ENCODE data around the gene ELOVL1. TPM values are rescaled to one million over a fixed set of nuclear protein-coding genes. Genes with fewer than 3 reads are reported as not detected.
"Not testable (repeated sequence)": the region's sequence is repeated elsewhere in the genome, so short reads cannot be mapped to it uniquely, and the experiment has no call there.

ELOVL1 gene
- 10 to 100 TPM; 81.2 to 84.7 TPM for total RNA-seq

- ChIA-PET CTCF (interaction anchor here (1.0 to 1.9 kb wide), 4 partner anchors 10 to 86 kb away, joined by 4 to 11 read pairs (median 5); partner anchors contain the start of genes CDC20, HYI, MED8 and SZT2), POLR2A (interaction anchor here (0.6 to 2.8 kb wide), 9 partner anchors 9 to 282 kb away, joined by 3 to 16 read pairs (median 4); partner anchors contain the start of genes CDC20, KDM4A, MED8 and SZT2)
These were observed at the start of gene ELOVL1 for GRCh38 chr1:43367904-43368645. Gene ELOVL1, minus strand, starts transcription at chr1:43368011. Its CDS starts 2,402 bp downstream, at chr1:43365609.

DNA sequence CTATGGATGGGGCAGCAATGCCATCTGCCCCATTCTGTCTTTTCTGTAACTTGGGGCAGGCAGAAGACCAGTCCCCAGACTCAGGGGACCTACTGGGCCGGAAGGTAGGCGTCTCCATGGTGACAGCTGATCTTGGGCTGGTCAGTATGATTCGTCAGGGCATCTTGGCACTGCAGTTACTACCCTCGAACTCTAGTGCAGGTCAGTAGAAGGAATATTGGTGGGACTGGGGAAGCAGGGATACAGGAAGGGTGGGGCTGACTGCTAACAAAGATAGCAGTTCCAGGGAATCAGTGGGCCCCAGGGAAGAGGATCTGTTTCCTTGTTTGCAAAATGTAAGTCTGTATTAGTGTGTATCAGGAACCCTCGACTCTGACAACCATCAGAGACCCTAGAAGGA lies 48.1 kb upstream of the ELOVL1 start:
- CTCF ChIA-PET: interaction anchor here (3.0 kb wide), 1 partner anchor 188 kb away, joined by 35 read pairs; no protein-coding TSS in a partner anchor
- POLR2A ChIA-PET: no interaction called here

- ChIA-PET POLR2A (interaction anchor here (0.6 kb wide), 1 partner anchor 294 kb away, joined by 3 read pairs; no protein-coding TSS in a partner anchor), CTCF (interaction anchor here (0.5 to 3.0 kb wide), 9 partner anchors 8 to 347 kb away, joined by 3 to 35 read pairs (median 5); no protein-coding TSS in a partner anchor)
These were observed 46.9 kb upstream of the ELOVL1 start for GRCh38 chr1:43414634-43415223.

DNA sequence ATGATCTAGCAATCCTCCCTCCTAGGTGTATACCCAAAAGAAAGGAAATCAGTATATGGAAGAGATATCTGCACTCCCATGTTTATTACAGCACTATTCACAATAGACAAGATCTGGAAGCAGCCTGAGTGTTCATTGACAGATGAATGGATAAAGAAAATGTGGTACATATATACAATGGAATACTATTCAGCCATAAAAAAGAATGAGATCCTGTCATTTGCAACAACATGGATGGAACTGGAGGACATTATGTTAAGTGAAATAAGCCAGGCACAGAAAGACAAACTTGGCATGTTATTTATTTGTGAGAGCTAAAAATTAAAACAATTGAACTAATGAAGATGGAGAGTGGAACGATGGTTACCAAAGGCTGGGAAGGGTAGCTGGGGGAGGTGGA lies 45.6 kb upstream of the ELOVL1 start:
- CTCF ChIA-PET: interaction anchor here (0.9 to 1.3 kb wide), 2 partner anchors 74 to 186 kb away, joined by 3 to 5 read pairs; no protein-coding TSS in a partner anchor
- POLR2A ChIA-PET: not testable (repeated sequence)

DNA sequence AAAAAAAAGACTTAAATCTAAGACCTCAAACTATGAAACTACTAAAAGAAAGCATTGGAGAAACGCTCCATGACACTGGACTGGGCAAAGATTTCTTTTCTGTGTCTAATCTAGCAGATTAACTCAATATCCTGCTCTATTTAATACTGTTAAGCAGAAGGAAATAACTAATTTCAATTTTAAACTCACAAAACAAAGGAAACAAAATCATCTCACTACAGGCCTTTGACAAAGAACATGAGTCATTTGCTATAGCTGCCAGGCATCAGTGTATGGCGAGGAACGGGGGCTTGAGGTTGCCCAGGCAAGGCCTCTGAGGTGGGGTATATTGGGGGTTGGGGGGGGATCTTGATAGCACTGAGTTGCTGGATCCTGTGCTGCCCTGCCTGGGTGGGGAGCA lies 42.8 kb upstream of the ELOVL1 start:
- ChIA-PET POLR2A (no interaction called here), CTCF (no interaction called here)

- ChIA-PET CTCF (interaction anchor here (1.3 kb wide), 1 partner anchor 9 kb away, joined by 3 read pairs; no protein-coding TSS in a partner anchor), POLR2A (interaction anchor here (0.8 kb wide), 1 partner anchor 48 kb away, joined by 3 read pairs; no protein-coding TSS in a partner anchor)
These were observed 38.0 kb upstream of the ELOVL1 start for GRCh38 chr1:43405876-43406234.

DNA sequence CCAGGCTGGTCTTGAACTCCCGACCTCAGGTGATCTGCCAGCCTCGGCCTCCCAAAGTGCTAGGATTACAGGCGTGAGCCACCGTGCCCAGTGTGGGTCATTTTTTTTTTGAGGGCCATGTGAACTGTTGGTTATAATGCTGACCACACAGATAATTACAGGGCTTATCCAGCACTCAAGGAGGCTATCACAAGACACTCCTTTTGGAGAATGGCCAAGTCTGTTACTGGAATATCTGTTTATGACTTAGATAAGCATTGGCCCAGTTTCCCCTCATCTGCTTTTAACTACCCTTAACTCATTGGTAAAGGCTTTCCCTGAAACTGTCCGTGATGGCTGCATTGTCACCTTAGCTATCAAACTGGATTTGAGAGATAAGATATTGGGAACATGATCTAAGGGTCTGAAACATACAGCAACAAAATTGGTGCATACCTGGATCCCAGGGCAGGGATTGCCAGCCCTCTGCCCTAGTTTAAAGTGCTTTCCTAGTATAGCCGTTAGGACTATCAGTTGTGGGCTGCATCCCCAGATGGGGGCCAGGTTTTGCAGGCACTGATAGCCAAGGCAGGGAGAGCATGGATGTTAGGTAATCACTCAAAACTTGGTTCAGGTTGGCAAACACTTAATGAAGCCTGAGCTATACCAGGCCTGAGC lies 37.5 kb upstream of the ELOVL1 start:
- ChIA-PET POLR2A (no interaction called here), CTCF (no interaction called here)

DNA sequence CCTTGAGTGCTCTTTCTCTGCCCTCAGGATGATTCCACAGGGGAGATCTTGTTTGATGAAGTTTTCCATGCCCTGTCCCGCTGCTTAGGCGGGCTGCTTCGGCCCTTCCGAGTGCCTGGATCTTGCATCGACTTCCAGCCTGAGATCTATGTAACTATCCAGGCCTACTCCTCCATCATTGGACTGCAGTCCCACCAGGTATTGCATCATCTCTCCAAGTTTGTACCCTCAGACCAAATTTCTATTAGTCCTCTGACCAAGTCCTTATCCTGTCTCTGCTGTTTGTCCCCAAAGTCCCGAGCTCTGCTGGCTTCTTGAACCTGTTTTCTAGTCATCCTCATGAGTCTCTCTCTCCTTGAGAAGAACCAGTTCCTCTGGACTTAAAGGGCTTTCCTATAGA lies 36.5 kb upstream of the ELOVL1 start:
- ChIA-PET CTCF (no interaction called here), POLR2A (no interaction called here)

DNA sequence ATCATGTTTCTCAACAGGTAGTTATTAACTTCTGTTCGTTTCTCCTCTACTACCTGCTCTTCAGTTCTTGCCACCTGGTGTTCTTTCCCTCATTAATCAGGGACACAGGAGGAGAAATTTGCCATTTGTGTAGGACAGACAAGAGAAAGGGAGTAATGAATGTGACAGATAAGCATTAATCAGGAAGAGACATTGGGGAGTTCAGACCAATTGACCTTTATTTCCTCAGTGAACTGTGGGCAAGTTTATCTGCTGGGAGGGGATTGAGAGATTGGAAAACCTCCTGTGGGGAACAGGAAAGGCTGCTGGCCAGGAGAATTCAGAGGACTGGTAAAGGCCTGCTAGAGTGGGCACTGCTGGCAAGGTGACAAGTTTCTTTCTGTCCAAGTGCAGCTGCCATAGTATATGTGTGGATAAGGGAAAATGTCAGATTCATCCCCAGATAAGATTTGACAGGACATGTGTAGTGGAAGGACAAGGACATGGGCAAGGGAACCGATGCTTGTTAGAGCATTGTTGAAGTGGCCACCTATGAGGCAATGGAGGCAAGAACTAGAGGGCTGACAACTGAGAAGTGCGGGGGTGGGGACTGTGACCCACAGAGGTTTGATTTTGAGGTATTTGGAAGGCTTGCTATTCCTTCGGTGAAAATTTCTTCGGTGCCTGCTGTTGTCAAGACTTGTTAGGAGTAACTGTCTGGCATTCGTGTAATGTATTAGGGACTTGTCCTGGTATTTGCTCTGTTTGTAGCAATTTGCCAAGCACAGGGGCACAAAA lies 34.5 kb upstream of the ELOVL1 start:
- CTCF ChIA-PET: no interaction called here
- POLR2A ChIA-PET: no interaction called here

DNA sequence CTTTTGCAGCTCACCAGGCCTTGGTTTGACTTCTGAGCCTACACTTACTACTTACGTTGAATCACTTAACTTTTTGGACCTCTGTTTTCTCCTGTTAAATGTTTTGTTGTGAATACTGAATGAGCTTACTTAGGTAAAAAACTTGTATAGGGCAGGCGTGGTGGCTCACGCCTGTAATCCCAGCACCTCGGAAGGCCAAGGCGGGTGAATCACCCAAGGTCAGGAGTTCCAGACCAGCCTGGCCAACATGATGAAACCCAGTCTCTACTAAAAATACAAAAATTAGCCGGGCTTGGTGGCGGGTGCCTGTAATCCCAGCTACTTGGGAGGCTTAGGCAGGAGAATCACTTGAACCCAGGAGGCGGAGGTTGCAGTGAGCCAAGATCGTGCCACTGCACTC lies 32.6 kb upstream of the ELOVL1 start:
- CTCF ChIA-PET: interaction anchor here (2.9 kb wide), 1 partner anchor 173 kb away, joined by 9 read pairs; no protein-coding TSS in a partner anchor
- POLR2A ChIA-PET: not testable (repeated sequence)

GRCh38 chr1:43398227-43398626 lies 30.4 kb upstream of the ELOVL1 start:
- POLR2A ChIA-PET: no interaction called here
- CTCF ChIA-PET: interaction anchor here (2.9 kb wide), 1 partner anchor 171 kb away, joined by 9 read pairs; no protein-coding TSS in a partner anchor

DNA sequence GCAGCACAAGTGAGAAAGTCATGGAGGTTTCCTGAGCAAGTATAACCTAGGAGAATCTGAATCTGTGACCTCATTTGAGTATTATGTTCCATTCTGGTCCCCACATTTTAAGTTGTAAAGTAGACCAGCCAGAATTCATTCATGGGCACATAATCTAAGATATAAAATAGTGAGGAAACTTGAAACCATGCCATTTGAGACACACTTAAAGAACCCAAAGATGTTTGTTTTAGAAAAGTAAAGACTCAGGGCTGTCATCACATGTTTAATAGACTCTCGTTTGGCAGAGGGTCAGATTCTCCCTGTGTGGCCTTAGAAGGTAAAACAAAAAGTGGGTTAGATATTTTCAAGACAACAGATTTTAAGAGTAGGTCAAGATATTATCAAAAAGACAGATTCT lies 28.2 kb upstream of the ELOVL1 start:
- ChIA-PET POLR2A (no interaction called here), CTCF (no interaction called here)

DNA sequence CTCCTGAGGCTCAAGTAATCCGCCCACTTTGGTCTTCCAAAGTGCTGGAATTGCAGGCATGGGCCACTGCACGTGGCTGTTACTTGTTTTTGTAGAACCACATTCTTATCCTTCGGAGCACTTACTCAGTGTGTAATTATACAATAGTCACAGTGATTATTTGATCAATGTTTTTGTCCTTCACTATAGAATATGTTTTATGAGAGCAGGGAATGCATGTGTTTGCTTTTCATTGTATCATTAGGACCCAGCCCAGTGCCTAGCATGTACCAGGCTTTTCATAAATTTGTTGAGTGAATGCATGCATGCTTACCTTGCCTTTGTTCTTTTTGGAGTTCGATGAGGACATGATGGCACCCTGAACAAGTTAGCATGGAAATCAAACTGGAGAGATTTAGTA lies 27.7 kb upstream of the ELOVL1 start:
- CTCF ChIA-PET: no interaction called here
- POLR2A ChIA-PET: no interaction called here

DNA sequence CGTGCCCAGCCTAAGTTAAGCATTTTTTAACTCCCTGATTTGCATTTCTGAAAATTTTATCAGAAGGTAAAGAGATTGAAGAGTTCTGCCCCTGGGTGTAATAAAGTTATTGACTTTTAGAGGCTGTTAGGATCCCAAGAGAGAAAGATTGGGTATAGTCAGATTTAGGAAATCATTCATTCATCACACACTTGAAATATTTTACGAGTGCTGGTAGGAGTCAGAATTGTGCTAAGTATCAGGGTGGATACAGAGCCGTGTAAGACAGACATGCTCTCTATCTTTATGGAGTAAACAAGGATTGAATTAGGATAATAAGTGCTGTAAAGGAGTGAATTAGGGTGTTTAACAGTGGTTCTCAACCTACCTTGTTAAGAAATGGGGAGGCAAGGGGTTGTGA lies 24.9 kb upstream of the ELOVL1 start:
- CTCF ChIA-PET: no interaction called here
- POLR2A ChIA-PET: interaction anchor here (0.7 kb wide), 1 partner anchor 30 kb away, joined by 9 read pairs; no protein-coding TSS in a partner anchor

- ChIA-PET POLR2A (interaction anchor here (0.9 to 1.7 kb wide), 3 partner anchors 22 to 260 kb away, joined by 3 to 8 read pairs (median 3); partner anchors contain the start of genes ELOVL1 and KDM4A), CTCF (interaction anchor here (1.0 to 2.6 kb wide), 4 partner anchors 13 to 163 kb away, joined by 3 to 11 read pairs (median 4); partner anchors contain the start of gene ELOVL1)
These were observed 21.8 kb upstream of the ELOVL1 start, which contains the start of the genes MED8 and SZT2 for GRCh38 chr1:43389326-43390313. Gene MED8, minus strand, starts transcription at chr1:43389800. Its CDS starts 36 bp downstream, at chr1:43389764. Gene SZT2, plus strand, starts transcription at chr1:43389899. Its CDS starts 70 bp downstream, at chr1:43389969.

DNA sequence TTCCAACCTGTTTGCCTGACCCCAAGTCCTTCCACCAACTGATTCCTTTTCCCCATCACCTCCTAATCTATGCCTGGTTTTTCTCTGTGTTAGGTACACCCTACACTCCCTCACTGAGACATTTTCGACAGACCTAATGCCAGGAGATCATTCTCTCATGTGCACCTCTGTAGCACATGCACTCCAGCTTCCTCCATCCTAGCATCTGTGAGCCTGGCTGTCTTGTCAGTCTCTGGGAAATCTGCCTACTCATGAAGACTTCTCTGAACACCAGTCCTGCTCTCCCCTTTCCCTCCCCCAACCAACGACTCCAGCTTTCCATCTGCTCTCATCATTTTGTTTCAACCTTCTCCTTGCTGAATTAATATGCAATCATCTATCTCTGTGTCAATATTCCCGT lies 20.8 kb upstream of the ELOVL1 start:
- POLR2A ChIA-PET: interaction anchor here (0.9 kb wide), 1 partner anchor 21 kb away, joined by 3 read pairs; no protein-coding TSS in a partner anchor
- CTCF ChIA-PET: interaction anchor here (1.0 to 2.6 kb wide), 2 partner anchors 21 to 162 kb away, joined by 4 to 11 read pairs; partner anchors contain the start of gene ELOVL1

- POLR2A ChIA-PET: interaction anchor here (0.6 to 0.9 kb wide), 3 partner anchors 20 to 136 kb away, joined by 3 to 6 read pairs (median 4); partner anchors contain the start of gene ELOVL1
- CTCF ChIA-PET: interaction anchor here (1.0 to 2.6 kb wide), 2 partner anchors 20 to 161 kb away, joined by 4 to 11 read pairs; partner anchors contain the start of gene ELOVL1
These were observed 20.3 kb upstream of the ELOVL1 start for GRCh38 chr1:43387976-43388599.
